GM19193 (cell line): ENCODE measurements around the gene GCM1.

Experiments
- POLR2A ChIP-seq: IDR thresholded peaks from 4 replicates; pipeline ENCODE4 v1.6.1; 2011; ENCODE audit not compliant: insufficient read depth, insufficient read length; ENCODE audit errors: extremely low read depth

Gene GCM1

GRCh38 chr6:53162606-53163005 lies 14.0 kb upstream of the GCM1 start:
- TF ChIP-seq POLR2A = no peak

- TF ChIP-seq POLR2A = no peak
Measured at GRCh38 chr6:53161481-53162009, 12.9 kb upstream of the GCM1 start.

GRCh38 chr6:53159558-53159957 lies 10.9 kb upstream of the GCM1 start:
- no peak for TF ChIP-seq POLR2A

GRCh38 chr6:53154794-53155193 lies 6.2 kb upstream of the GCM1 start:
- no peak for TF ChIP-seq POLR2A

GRCh38 chr6:53154071-53154470 lies 5.4 kb upstream of the GCM1 start:
- TF ChIP-seq POLR2A = no peak

- no peak for TF ChIP-seq POLR2A
Measured at GRCh38 chr6:53152576-53152975, 3.9 kb upstream of the GCM1 start.

GRCh38 chr6:53151676-53152075 lies 3.0 kb upstream of the GCM1 start:
- no peak for TF ChIP-seq POLR2A

- no peak for TF ChIP-seq POLR2A
Measured at GRCh38 chr6:53144802-53145201, 3.8 kb downstream of the GCM1 start.

- no peak for TF ChIP-seq POLR2A
Measured at GRCh38 chr6:53143710-53144109, 4.9 kb downstream of the GCM1 start.

GRCh38 chr6:53142810-53143209 lies 5.8 kb downstream of the GCM1 start:
- TF ChIP-seq POLR2A = no peak

- no peak for TF ChIP-seq POLR2A
Measured at GRCh38 chr6:53139841-53140413, 8.7 kb downstream of the GCM1 start.

- TF ChIP-seq POLR2A = no peak
Measured at GRCh38 chr6:53136000-53136609, 12.5 kb downstream of the GCM1 start.

- no peak for TF ChIP-seq POLR2A
Measured at GRCh38 chr6:53134601-53135235, 13.9 kb downstream of the GCM1 start.

- no peak for TF ChIP-seq POLR2A
Measured at GRCh38 chr6:53133961-53134360, 14.7 kb downstream of the GCM1 start.

- no peak for TF ChIP-seq POLR2A
Measured at GRCh38 chr6:53130569-53131290, 17.9 kb downstream of the GCM1 start.
